Hematopoietic multipotent progenitor cell treated with erythropoietin and hydrocortisone succinate and interleukin-3 and kit ligand, for 8 days (in vitro differentiated cells): ENCODE measurements around the gene PTPRF.

Source experiments
- DNase-seq: peaks from one replicate; pipeline ENCODE4 v3.0.0-alpha.2; 2015

The PTPRF gene

GRCh38 chr1:43554444-43554992 is 23.8 kb downstream of the PTPRF start:
- DNase-seq: peak; percentile 60

DNA sequence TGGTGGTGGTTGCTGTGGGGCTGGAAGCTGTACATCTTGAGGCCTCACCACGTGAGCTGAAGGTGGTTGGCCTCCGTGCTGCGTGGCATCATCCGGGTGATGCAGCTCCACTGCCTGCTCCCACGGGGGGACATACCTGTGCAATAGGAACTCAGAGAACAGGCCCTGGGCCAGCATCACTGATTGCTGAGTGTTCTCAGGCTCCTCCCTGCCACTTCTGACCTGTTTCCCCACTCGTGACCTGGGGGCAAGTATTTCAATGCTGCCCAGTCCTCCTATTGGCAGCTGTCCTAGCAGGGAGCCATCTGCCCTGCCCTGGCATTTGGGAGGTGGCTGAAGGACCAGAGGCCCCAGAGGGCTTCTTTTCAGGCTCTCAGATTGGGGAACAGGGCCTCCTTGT is 26.1 kb downstream of the PTPRF start:
- no peak for DNase-seq

DNA sequence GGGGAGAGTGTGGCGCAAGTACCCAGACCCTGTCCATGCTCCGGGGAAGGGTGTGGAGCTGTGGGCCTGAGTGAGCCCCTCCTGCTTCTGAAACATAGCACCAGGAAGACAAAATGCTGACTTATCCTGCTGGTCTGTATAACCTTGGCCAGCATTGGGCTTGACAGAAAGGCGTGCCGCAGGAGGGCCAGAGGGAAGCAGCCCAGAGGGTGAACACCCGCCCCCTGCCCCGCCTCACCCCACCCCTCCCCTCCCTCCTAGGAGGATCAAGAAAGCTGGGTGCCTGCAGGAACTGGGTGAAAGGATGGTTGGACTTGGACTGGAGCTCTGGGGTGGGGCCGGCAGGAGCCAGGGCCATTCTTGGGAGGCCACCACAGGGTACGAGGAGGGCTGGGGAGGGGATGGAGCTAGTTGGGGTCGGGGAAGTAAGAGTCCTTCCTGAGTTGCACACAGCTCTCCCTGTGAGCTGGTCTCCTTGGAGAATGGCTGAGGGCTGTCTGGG is 27.1 kb downstream of the PTPRF start:
- no peak for DNase-seq

GRCh38 chr1:43558346-43558841 is 27.7 kb downstream of the PTPRF start:
- DNase-seq: no peak

DNA sequence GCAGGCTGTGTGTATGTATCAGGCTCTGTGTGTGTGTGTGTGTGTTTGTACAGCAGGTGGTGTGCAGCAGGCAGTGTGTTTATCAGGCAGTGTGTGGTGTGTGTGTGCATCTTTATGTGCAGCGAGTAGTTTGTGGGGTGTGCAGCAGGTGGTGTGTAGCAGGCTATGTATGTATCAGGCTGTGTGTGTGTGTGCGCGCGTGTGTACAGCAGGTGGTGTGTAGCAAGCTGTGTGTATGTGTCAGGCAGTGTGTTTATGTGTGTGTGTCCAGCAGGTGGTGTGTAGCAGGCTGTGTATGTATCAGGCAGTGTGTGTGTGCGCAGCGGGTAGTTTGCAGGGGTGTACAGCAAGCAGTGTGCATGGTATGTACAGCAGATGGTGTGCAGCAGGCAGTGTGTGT is 29.0 kb downstream of the PTPRF start:
- DNase-seq: no peak

DNA sequence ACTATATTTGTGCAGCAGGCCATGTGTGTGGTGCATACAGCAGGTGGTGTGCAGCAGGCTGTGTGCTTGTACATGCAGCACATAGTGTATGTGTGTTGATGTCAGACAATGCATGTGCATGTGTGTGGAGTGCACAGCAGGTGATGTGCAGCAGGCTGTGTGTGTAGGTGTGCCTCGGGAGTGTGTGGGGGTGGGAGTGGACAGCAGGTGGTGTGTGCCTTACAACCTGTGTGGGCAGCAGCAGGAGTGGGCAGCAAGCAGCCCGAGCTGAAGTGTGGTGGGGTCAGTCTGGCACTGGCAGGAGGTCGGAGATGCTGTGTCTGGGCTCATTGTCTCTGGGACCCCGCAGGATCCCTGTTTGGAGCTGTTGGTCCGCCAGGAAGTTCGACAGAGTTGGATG is 29.6 kb downstream of the PTPRF start:
- DNase-seq: no peak

DNA sequence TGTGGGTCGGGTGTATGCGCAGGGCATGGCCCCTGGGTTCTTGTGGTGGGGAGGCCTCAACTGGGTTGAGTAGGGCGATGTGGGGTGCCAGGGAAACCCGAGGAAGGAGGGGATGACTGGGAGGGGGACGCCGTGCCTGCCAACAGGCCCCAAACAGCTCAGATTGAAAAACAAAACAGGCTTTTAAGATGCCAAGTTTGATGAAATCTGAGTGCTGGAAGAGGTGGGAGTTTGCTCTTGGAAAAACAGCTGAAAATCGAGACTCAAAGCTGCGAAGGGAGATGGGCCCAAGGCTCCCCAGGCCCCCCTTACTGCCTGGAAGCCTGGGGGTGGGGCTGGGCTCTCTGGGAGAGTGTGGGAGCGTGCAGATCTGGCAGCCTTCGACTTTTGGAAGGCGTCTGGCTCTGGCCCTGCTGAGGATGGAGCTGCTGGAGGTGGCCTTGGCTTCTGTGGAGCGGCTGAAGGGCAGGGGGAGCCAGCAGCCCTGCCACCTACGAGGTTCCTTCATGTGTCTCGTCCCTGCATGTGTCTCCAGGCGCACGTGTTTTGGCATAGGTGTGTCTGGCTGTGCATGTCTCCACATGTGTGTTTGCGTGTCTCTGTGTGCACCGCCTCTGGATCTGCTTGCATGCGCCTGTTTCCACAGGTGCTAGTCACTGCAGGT is 33.3 kb downstream of the PTPRF start:
- DNase-seq: no peak

DNA sequence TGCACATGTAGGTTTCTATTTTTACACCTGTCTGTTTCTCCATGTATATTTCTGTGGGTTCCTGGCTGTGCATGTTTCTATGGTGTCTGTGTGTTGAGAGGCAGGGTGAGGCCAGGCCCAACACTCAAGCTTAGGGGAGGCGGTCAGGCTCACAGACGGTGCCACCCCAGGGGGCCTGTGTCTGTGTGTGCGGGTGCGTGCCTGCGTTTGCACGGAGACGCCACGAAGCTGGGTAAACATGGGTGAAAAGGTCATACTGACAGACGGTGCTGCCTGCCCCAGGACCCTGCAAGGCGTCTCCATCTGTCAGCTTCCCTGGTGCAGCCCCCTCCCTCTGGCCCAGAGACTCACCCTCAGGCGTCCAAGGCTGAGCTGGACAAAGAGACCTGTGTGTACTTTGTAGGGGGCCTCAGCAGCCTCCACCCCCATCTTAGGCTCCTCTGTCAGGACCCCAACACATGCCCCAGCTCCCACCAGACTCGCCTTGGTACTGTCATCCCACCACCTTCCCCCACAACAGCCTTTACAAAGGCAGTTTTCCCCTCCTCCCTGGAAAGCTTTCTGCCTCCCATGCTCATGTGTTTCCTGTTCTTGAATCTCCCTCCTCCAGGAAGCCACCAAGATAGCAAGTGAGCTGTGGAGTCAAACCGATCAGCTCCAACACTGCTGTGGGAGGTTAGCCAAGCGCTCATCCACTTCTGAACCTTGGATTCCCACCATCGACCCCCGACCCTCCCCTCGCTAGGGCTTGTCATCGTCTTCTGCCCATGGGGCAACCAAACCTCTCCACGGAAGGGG is 34.1 kb downstream of the PTPRF start:
- DNase-seq: no peak

DNA sequence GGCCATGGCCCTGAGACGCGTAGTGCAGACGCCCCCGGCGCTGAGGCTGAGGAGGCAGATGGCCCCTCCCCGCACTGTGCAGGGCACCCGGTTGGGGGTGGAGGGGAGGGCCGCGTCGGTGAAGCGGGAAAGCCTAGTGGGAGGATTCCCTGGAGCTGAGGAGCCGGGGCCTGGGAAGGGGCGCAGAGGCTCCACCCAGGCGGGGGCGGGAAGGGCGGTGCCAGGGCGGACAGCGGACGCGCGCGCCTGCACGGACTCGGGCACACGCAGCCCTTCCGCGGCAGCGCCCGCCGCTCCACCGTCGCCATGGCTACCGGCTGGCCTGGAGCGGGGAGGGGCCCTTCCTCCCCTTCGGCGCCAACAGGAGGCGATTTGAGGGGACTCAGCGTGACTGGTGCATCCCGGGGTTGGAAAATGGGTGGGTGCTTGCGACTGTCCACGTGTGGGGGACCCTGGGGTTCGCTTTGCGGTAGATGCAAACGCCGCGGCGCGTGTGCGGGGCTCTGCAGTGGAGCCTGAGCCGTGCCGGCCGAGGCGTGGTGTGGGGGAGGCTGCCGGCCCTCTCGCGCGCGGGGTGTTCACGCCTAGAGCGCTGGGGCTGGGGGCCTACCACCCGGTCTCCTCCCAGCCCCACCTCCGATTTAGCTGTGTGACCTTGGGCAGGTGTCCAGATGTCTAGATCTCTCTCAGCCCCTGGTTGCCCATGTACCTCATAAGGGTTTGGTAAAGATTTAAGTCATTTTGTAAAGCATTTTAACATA is 35.1 kb downstream of the PTPRF start:
- DNase-seq: peak; percentile 36

- DNase-seq: no peak
These were observed 35.8 kb downstream of the PTPRF start for GRCh38 chr1:43566382-43567044.

DNA sequence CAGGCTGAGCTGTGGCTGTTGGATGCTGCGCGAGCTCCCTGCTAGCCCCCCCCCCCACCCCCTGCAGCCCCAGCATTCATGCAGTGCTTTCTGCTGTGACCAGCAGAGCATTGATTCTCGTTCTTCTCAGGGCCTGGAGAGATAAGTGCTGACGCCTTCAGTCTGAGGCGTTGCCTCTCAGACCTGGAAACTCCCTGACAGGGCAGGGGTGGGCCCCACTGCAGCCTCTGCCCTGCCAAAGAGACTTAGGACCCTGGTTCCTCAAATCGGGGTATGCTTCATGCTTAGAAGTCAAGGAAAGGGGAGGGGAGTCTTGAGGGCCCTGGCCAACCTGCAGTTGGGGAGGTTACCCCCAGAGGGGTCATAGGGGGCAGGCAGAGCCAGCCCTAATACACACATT is 38.5 kb downstream of the PTPRF start:
- DNase-seq: peak; percentile 19

GRCh38 chr1:43570277-43570676 is 39.6 kb downstream of the PTPRF start:
- DNase-seq: no peak

- DNase-seq: no peak
These were observed 40.0 kb downstream of the PTPRF start for GRCh38 chr1:43570715-43571114.

- DNase-seq: no peak
These were observed 41.4 kb downstream of the PTPRF start for GRCh38 chr1:43572084-43572483.

DNA sequence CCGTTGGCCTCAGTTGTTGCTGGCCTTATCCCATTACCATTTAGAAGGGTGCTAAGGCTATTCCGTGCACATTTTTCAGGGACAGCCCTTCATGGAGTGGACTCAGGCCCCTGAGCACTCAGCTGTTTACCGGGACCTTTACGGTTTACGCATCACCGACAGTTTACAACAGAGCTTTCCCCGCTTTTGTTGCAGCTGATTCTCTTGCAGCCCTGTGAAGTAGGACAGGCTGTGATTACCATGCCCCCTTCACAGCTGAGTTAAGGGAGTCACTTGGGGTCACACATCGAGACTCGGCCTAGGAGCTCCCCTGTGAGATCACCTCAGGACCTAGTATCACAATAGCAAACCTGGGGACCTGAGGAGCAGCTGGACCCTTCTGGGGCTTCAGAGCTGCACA is 41.9 kb downstream of the PTPRF start:
- no peak for DNase-seq

GRCh38 chr1:43573066-43573800 is 42.5 kb downstream of the PTPRF start:
- no peak for DNase-seq

- DNase-seq: no peak
These were observed 45.8 kb downstream of the PTPRF start for GRCh38 chr1:43576521-43576920.

DNA sequence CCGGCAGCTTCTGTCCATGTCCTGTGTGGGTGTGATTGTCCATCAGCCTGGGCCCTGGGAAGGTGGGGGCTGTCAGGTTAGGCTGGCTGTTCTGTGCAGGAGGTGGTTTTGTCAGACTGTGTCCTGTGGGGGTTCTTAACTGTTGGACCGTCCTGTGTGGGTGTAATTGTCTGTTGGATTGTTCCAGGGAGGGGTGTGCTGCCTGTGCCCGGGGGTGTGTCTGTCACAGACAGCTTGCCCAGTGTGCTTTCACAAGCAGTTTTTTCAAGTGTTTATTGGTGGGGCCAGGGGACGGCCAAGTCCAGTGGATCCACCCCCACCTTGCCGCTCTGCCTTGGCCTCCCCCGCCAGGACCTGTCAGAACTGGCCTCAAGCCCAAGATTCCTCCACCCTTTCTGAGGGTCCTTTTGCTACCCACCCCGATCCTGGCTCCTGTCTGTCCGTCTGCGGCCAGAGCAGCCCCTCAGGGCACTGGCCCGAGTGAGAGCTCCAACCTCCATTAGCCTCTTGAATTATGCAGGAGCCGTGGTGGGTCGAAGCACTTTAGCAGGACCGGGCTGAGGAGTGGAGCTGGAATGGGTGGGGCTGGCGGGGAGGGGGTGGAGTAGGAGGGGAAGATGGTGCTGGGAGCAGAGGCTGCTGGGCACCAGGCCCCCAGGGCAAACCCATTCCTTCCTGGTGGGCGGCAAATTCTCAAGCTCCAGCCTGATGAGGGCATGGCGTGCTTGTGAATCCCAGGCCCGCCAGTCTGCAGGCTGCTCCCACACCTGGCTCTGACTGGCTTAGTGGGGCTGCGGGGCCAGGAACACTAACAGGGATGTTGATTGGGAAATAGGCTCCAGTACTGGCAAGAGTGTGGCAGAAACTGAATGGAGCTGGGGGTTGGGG is 47.2 kb downstream of the PTPRF start:
- no peak for DNase-seq

DNA sequence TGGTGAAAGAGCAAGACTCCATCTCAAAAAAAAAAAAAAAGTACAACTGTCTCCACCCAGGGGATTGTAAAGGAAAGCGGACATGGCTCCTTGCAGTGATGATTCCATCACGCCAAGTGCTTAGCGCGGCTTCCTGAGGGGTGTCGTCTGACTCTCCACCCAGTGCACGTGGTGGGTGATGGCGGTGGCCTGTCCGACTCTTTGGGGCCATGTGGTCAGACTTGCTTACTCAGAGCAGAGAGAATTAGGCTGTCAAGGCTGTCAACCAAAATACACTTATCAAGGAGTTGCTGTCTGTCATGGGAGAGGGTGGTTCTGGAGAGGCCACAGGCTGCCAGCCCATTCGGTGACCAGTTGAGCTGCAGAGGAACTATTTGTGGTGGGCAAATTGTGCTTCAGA is 49.4 kb downstream of the PTPRF start:
- no peak for DNase-seq

- DNase-seq: peak; percentile 76
These were observed 51.5 kb downstream of the PTPRF start for GRCh38 chr1:43582162-43582566.

DNA sequence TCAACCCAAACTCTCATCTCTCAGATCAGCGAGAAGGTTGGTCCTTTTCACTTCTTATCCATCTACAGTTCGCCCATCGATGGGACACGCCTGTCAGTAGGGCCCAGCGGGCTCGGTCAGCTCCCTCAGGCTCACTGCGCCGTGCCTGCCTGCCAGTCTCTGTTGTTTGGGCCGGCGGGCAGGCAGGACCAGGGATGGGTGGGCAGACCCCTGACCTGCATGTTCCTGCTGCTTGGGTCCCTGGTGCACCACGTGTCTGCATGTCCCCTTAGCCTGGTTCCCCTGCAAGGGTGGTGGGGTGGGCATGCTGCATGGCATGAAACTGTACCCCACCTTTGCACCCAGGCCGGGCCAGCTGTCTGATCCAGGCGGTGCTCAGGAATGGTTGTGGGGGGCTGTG is 52.4 kb downstream of the PTPRF start:
- DNase-seq: no peak
